AG10803 (cell line): ENCODE results near the gene UMODL1.

Source experiments
- DNase-seq: peaks from one replicate; pipeline ENCODE4 v3.0.0; 2010; ENCODE audit warnings: low read depth
- H3K4me3 ChIP-seq: 2 replicates; pipeline ENCODE4 v1.5.1; 2011; ENCODE audit warnings: mild to moderate bottlenecking, low read length, control low read depth
- CTCF ChIP-seq: conservative IDR thresholded peaks from 2 replicates; pipeline ENCODE4 v1.5.1; 2011; ENCODE audit warnings: mild to moderate bottlenecking, low read length, control low read depth, inconsistent platforms

Gene UMODL1

GRCh38 chr21:42135386-42136052 is 64.4 kb downstream of the UMODL1 start:
- H3K4me3 ChIP-seq, result no peak overlapping the region
- DNase-seq, result no peak
- no peak for TF ChIP-seq CTCF

- DNase-seq, result no peak
- no peak for TF ChIP-seq CTCF
- no peak overlapping the region for H3K4me3 ChIP-seq
These were observed 66.2 kb downstream of the UMODL1 start for GRCh38 chr21:42137191-42137904.

- no peak for TF ChIP-seq CTCF
These were observed 69.2 kb downstream of the UMODL1 start for GRCh38 chr21:42140196-42140934.

DNA sequence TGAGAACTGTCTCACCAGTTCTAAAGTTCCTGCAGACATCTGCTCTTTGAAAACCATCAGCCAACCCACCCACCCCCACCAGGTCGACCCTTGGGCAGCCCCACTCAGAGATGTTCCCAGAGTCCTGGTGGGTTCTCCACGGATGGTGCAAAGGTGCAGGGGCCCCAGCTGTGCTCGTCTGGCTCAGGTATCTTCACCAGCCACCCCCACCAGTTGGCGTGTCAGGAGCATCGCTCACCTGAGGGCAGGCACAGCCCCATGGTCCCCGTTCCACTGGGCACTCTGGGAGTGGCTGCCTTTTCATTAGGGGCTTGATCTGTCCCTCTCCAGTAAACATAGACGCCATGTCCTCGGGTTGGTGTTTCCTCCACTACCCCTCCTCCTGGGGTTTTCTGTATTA is 70.5 kb downstream of the UMODL1 start:
- H3K4me3 ChIP-seq, result no peak overlapping the region
- no peak for TF ChIP-seq CTCF
- no peak for DNase-seq

More at GRCh38 chr21:42140196-42140934, 69.2 kb downstream of the UMODL1 start:
- no peak for DNase-seq
- H3K4me3 ChIP-seq, result no peak overlapping the region

GRCh38 chr21:42142141-42142540 is 71.0 kb downstream of the UMODL1 start:
- no peak for TF ChIP-seq CTCF
- no peak overlapping the region for H3K4me3 ChIP-seq
- DNase-seq, result no peak

DNA sequence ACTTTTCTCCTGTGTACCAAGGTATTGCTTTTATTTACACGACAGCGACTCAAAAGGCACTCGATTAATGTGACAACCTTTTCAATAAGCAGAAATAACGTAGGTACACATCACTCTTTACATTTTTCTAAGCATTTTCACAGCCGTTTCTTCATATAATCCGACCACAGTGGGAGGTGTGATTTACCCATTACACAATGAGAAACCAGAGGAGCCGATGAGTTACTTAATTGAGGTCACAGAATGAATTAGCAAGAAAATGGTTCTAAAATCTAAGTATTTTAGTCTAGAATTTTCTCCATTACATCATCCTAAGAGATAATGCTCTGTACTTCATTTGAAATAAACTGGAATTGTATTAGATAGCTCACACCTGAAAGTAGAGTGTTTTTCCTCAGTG is 71.5 kb downstream of the UMODL1 start:
- no peak overlapping the region for H3K4me3 ChIP-seq
- no peak for TF ChIP-seq CTCF
- no peak for DNase-seq
